Prostate gland (tissue), 2 donors: ENCODE results near the gene RFTN1. TPM values are rescaled to one million over a fixed set of nuclear protein-coding genes. Genes with fewer than 3 reads are reported as not detected.

Experiments used
- DNase-seq: peaks from one replicate; pipeline ENCODE4 v3.0.0-alpha.2; 2019; ENCODE audit warnings: low spot score
- H3K27ac ChIP-seq, 2 donors: fragments of 200-600 bp; sonication (generic); 2 replicates each; pipeline ENCODE4 v1.5.1; 2017 to 2019
- H3K27me3 ChIP-seq: fragments of 200-600 bp; sonication (generic); replicated peaks from 2 replicates; pipeline ENCODE4 v1.5.1; 2019; ENCODE audit not compliant: insufficient read depth
- H3K36me3 ChIP-seq, 2 donors: fragments of 200-600 bp; sonication (generic); 1 replicate in 1 of 2; 2 replicates in 1 of 2; pipeline versions ENCODE4 v1.5.1 to v1.8.1; 2017 to 2019
- H3K4me1 ChIP-seq: fragments of 200-600 bp; sonication (generic); replicated peaks from 2 replicates; pipeline ENCODE4 v1.5.1; 2019
- H3K4me3 ChIP-seq, 2 donors: fragments of 200-600 bp; sonication (generic); 2 replicates each; pipeline ENCODE4 v1.5.1; 2017 to 2019
- H3K9me3 ChIP-seq: fragments of 200-600 bp; sonication (generic); 2 replicates; pipeline ENCODE4 v1.5.1; 2017
- CTCF ChIP-seq, 4 experiments: fragments of 200-600 bp in 2 of 4; fragments of 450-650 bp in 2 of 4; sonication (generic) in 2 of 4; IDR thresholded peaks; 1 replicate in 3 of 4; 2 replicates in 1 of 4; pipeline ENCODE4 v1.5.1; 2016 to 2019; ENCODE audit warnings: antibody characterized with exemption in 4 of 4, mild to moderate bottlenecking in 2 of 4, moderate library complexity in 2 of 4
- POLR2A ChIP-seq: fragments of 450-650 bp; IDR thresholded peaks from one replicate; pipeline ENCODE4 v1.6.1; 2016; ENCODE audit warnings: antibody characterized with exemption, mild to moderate bottlenecking
- POLR2AphosphoS5 ChIP-seq: sonication (generic); formaldehyde crosslinking; IDR thresholded peaks from one replicate; pipeline ENCODE4 v1.6.1; 2017; ENCODE audit warnings: antibody characterized with exemption
- WGBS: methylation state at CpG from one replicate; pipeline ENCODE4 v1.1.5; 2018; 5-methylcytosine and 5-hydroxymethylcytosine counted together
- intact Hi-C: fragments of 100-400 bp; cut with DNase I; formaldehyde crosslinking; loops from one replicate; pipeline ENCODE4 v1.14.2; 2022
- total RNA-seq, 2 donors: library from RNA; depleted of rRNA; stranded (reverse); fragments of >200 nt; gene quantifications; one replicate each; pipeline ENCODE4 v1.1.0, GENCODE V29; 2016

RFTN1 gene
- total RNA-seq, 2 donors from 2014 or later: 7.4 to 16.1 TPM

GRCh38 chr3:16487511-16488175, 25.9 kb downstream of the RFTN1 start:
- H3K4me1 ChIP-seq: no peaks in the 10 kb centered on the region
- no peak for TF ChIP-seq POLR2AphosphoS5
- TF ChIP-seq CTCF (IDR thresholded peaks at IDR 0.05): no peak
- TF ChIP-seq POLR2A: no peak
- WGBS: 94% methylated on average over 11 of the region's 11 CpGs
- H3K27ac ChIP-seq: no peak overlapping the region
- DNase-seq: no peak
- H3K27me3 ChIP-seq: no peaks in the 10 kb centered on the region
- intact Hi-C loops: no loop called here
- H3K9me3 ChIP-seq: no peaks in the 10 kb centered on the region
- no peaks in the 10 kb centered on the region for H3K36me3 ChIP-seq
- H3K4me3 ChIP-seq: no peak overlapping the region

DNA sequence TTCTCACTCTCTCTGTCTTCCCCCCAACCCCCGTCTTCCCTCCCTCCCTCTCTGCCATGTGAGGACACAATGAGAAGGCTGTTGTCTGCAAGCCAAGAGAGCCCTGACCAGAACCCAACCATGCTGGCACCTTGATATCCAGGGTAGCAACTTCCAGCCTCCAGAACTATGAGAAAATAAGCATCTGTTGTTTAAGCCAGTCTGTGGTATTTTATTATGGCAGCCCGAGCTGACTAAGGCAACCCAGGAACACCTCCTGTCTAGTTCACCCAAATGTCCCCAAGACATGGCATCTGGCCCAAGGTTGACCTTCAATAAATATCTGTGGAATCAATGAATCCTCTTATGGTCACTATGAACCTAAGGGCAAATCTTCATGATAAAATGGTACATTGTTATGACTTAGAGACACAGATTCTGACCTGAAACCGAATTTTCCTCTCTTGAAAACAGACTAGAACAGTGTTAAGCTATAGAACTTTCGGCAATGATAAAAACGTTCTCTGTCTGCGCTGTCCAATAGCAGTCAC, 26.5 kb downstream of the RFTN1 start:
- Histone ChIP-seq H3K27ac (no peak overlapping the region), H3K4me1 (no peaks in the 10 kb centered on the region), H3K9me3 (no peaks in the 10 kb centered on the region), H3K4me3 (no peak overlapping the region), H3K27me3 (no peaks in the 10 kb centered on the region), H3K36me3 (no peaks in the 10 kb centered on the region)
- TF ChIP-seq POLR2AphosphoS5 (no peak), CTCF (IDR thresholded peaks at IDR 0.05) (no peak), POLR2A (no peak)
- DNase-seq: no peak
- intact Hi-C loops: no loop called here
- WGBS: 92% methylated on average over 6 of the region's 6 CpGs

GRCh38 chr3:16486201-16486600, 27.3 kb downstream of the RFTN1 start:
- 94% methylated on average over 2 of the region's 2 CpGs for WGBS
- no peaks in the 10 kb centered on the region for H3K9me3 ChIP-seq
- no peak overlapping the region for H3K27ac ChIP-seq
- H3K4me3 ChIP-seq: no peak overlapping the region
- no peaks in the 10 kb centered on the region for H3K27me3 ChIP-seq
- TF ChIP-seq POLR2AphosphoS5: no peak
- no peak for TF ChIP-seq POLR2A
- no peak for TF ChIP-seq CTCF (IDR thresholded peaks at IDR 0.05)
- H3K4me1 ChIP-seq: no peaks in the 10 kb centered on the region
- intact Hi-C loops: no loop called here
- no peak for DNase-seq
- no peaks in the 10 kb centered on the region for H3K36me3 ChIP-seq

DNA sequence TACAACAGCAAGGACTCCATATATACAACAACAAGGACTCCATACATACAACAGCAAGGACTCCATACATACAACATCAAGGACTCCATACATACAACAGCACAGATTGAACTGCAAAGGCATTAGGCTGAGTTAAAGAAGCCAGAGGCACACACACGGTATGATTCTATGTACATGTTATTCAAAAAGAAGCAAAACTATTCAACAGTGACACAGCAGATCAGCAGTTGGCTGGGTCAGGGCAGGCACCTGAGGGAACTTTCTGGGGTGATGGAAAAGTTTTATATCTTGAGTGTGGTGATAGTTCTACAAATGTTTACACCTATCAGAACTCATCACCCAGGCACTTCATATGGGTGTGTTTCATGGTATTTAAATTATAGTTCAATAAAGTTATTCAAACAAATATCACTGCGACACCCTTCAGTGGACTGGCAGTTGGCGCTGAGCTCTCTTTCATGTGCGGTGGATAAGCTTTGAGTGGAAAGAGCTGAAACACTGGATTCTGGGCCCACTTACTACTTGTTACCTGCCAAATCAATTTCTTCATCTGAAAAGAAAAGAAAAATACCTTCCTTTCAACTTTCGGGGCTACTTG, 28.0 kb downstream of the RFTN1 start:
- H3K4me3 ChIP-seq: no peak overlapping the region
- H3K9me3 ChIP-seq: no peaks in the 10 kb centered on the region
- H3K27ac ChIP-seq: no peak overlapping the region
- no peaks in the 10 kb centered on the region for H3K36me3 ChIP-seq
- H3K4me1 ChIP-seq: no peaks in the 10 kb centered on the region
- 79% methylated on average over 5 of the region's 5 CpGs for WGBS
- TF ChIP-seq POLR2A (no peak), POLR2AphosphoS5 (no peak), CTCF (IDR thresholded peaks at IDR 0.05) (no peak)
- no peak for DNase-seq
- H3K27me3 ChIP-seq: no peaks in the 10 kb centered on the region
- intact Hi-C loops: no loop called here

- H3K4me1 ChIP-seq: no peaks in the 10 kb centered on the region
- no peaks in the 10 kb centered on the region for H3K36me3 ChIP-seq
- no peaks in the 10 kb centered on the region for H3K27me3 ChIP-seq
- TF ChIP-seq POLR2A: no peak
- no peak for TF ChIP-seq CTCF (IDR thresholded peaks at IDR 0.05)
- TF ChIP-seq POLR2AphosphoS5: no peak
- WGBS: 94% methylated on average over 2 of the region's 2 CpGs
- intact Hi-C loops: no loop called here
- no peak overlapping the region for H3K4me3 ChIP-seq
- no peak overlapping the region for H3K27ac ChIP-seq
- no peak for DNase-seq
- no peaks in the 10 kb centered on the region for H3K9me3 ChIP-seq
Measured at GRCh38 chr3:16484984-16485383, 28.5 kb downstream of the RFTN1 start.
